Measurements from ENCODE around the gene TMEM238. TPM values are rescaled to one million over a fixed set of nuclear protein-coding genes. Genes with fewer than 3 reads are reported as not detected.

The TMEM238 gene
- total RNA-seq, 1 donor from 2014 or later: 1.4 TPM

DNA sequence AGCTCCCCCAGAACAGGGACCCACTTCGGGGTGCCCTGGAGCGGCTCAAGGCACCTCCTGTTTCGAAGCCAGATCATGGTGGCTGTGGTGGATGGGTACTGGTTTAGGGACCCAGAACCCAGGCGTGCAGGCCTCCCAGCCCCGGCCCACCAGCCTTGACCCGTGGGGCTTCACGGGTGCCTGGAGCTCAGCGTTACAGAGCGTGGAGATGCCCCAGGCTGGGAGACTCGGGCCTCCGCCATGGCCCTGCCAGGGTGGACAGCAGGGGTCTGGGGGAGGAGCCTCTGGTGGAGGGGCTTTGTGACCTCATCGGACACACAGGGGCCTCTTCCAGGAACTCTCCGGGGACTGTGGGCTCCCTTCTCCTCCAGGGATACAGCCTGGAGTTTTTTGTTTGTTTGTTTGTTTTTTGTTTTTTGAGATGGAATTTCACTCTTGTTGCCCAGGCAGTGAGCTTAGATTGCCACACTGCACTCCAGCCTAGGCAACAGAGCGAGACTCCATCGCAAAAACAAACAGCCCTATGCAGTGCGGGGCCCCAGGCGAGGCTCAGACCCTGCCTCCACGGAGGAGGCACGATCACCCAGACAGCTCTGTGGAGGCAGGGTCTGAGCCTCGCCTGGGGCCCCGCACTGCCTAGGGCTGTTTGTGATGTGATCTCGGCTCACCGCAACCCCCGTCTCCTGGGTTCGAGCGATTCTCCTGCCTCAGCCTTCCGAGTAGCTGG lies 20.9 kb downstream of the TMEM238 start, which contains the start of gene GARIN5B:
Gene GARIN5B (minus strand): TSS at position 271 of the 727 bp plus-strand sequence. CDS start 194 bp downstream, at position 77.
- no peaks in the 10 kb centered on the region for H3K27me3 ChIP-seq (ENCODE audit: control insufficient read depth, insufficient read depth, low read length)
- TF ChIP-seq CTCF (IDR thresholded peaks at IDR 0.05; ENCODE audit: insufficient read depth, low read length, poor library complexity, severe bottlenecking): no peak

GRCh38 chr19:55362174-55362989 lies 21.7 kb downstream of the TMEM238 start:
- no peak for DNase-seq (ENCODE audit: low read depth)
- TF ChIP-seq CTCF (IDR thresholded peaks at IDR 0.05; ENCODE audit: insufficient read depth, low read length, poor library complexity, severe bottlenecking): no peak
- Histone ChIP-seq H3K4me3 (ENCODE audit: low read depth, low read length) (no peak overlapping the region), H3K27me3 (ENCODE audit: control insufficient read depth, insufficient read depth, low read length) (peaks cover 2% of the 10 kb centered on the region), H3K36me3 (ENCODE audit: control insufficient read depth, insufficient read depth, low read length) (no peaks in the 10 kb centered on the region)

More for the DNA sequence above, 20.9 kb downstream of the TMEM238 start, which contains the start of gene GARIN5B:
- no peak within 1 kb of the TSS for H3K4me3 ChIP-seq (ENCODE audit: low read depth, low read length)
- no peak for DNase-seq (ENCODE audit: low read depth)
- no peaks in the 10 kb centered on the region for H3K36me3 ChIP-seq (ENCODE audit: control insufficient read depth, insufficient read depth, low read length)

- Histone ChIP-seq H3K27me3 (ENCODE audit: control insufficient read depth, insufficient read depth, low read length) (peaks cover 8% of the 10 kb centered on the region), H3K36me3 (ENCODE audit: control insufficient read depth, insufficient read depth, low read length) (no peaks in the 10 kb centered on the region), H3K4me3 (ENCODE audit: low read depth, low read length) (no peak overlapping the region)
- DNase-seq (ENCODE audit: low read depth): no peak
- no peak for TF ChIP-seq CTCF (IDR thresholded peaks at IDR 0.05; ENCODE audit: insufficient read depth, low read length, poor library complexity, severe bottlenecking)
Measured at GRCh38 chr19:55360902-55361301, 23.2 kb downstream of the TMEM238 start.

- H3K36me3 ChIP-seq (ENCODE audit: control insufficient read depth, insufficient read depth, low read length): no peaks in the 10 kb centered on the region
Measured at GRCh38 chr19:55358943-55359908, 24.9 kb downstream of the TMEM238 start.

More at GRCh38 chr19:55358943-55359908, 24.9 kb downstream of the TMEM238 start:
- DNase-seq (ENCODE audit: low read depth): no peak
- Histone ChIP-seq H3K27me3 (ENCODE audit: control insufficient read depth, insufficient read depth, low read length) (peaks cover 13% of the 10 kb centered on the region), H3K4me3 (ENCODE audit: low read depth, low read length) (no peak overlapping the region)
- no peak for TF ChIP-seq CTCF (IDR thresholded peaks at IDR 0.05; ENCODE audit: insufficient read depth, low read length, poor library complexity, severe bottlenecking)
